GM21526 (cell line): ENCODE data around the gene DIP2C.
"Not testable (repeated sequence)": the region's sequence is repeated elsewhere in the genome, so short reads cannot be mapped to it uniquely, and the experiment has no call there.

Experiments
- ATAC-seq: cut with Tn5 transposase; IDR thresholded peaks from one replicate; pipeline ENCODE4 v1.9.1; 2021; ENCODE audit warnings: moderate library complexity; ENCODE audit not compliant: unreplicated experiment, low FRiP score

DIP2C gene

GRCh38 chr10:543862-544822 is 145.3 kb downstream of the DIP2C start:
- ATAC-seq: no peak

- no peak for ATAC-seq
Measured at GRCh38 chr10:543131-543530, 146.3 kb downstream of the DIP2C start.

GRCh38 chr10:541750-542371 is 147.6 kb downstream of the DIP2C start:
- no peak for ATAC-seq

GRCh38 chr10:541041-541440 is 148.4 kb downstream of the DIP2C start:
- no peak for ATAC-seq

GRCh38 chr10:538895-539294 is 150.6 kb downstream of the DIP2C start:
- ATAC-seq: no peak

GRCh38 chr10:536935-537334 is 152.5 kb downstream of the DIP2C start:
- ATAC-seq: no peak

- ATAC-seq: no peak
Measured at GRCh38 chr10:536371-536925, 153.0 kb downstream of the DIP2C start.

GRCh38 chr10:535952-536351 is 153.5 kb downstream of the DIP2C start:
- ATAC-seq: no peak

GRCh38 chr10:535051-535450 is 154.4 kb downstream of the DIP2C start:
- ATAC-seq: no peak

GRCh38 chr10:534047-534566 is 155.4 kb downstream of the DIP2C start:
- ATAC-seq: no peak

- ATAC-seq: no peak
Measured at GRCh38 chr10:533611-534010, 155.9 kb downstream of the DIP2C start.

- ATAC-seq: no peak
Measured at GRCh38 chr10:533186-533585, 156.3 kb downstream of the DIP2C start.

- ATAC-seq: not testable (repeated sequence)
Measured at GRCh38 chr10:532331-532730, 157.1 kb downstream of the DIP2C start.

- no peak for ATAC-seq
Measured at GRCh38 chr10:531541-531940, 157.9 kb downstream of the DIP2C start.

GRCh38 chr10:530717-531116 is 158.8 kb downstream of the DIP2C start:
- no peak for ATAC-seq

- no peak for ATAC-seq
Measured at GRCh38 chr10:529468-530230, 159.8 kb downstream of the DIP2C start.

GRCh38 chr10:528173-529165 is 161.0 kb downstream of the DIP2C start:
- ATAC-seq: no peak

- ATAC-seq: no peak
Measured at GRCh38 chr10:527416-527815, 162.1 kb downstream of the DIP2C start.

GRCh38 chr10:526651-527312 is 162.7 kb downstream of the DIP2C start:
- ATAC-seq: no peak
